ENCODE results near the gene ABCG2.

The ABCG2 gene

DNA sequence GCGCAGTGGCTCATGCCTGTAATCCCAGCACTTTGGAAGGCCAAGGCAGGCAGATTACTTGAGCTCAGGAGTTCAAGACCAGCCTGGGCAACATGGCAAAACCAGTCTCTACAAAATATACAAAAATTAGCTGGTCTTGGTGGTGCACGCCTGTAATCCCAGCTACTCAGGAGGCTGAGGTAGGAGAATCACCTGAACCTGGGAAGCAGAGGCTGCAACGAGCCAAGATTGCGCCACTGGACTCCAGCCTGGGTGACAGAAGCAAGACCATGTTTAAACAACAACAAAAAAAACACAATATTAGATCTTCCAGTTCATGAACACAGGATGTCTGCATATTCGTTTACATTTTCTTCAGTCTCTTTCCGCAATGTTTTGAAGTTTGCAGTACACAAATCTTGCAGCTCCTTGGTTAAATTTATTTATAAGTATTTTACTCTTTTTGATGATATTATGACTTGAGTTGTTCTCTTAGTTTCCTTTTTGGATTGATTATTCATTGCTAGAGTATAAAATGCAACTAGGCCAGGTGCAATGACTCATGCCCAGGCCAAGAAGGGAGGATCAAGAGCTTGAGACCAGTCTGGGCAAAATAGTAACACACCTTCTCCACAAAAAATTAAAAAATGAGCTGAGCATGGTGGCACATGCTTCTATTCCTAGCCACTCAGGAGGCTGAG is 30.4 kb upstream of the ABCG2 start:
- DNase-seq (ENCODE audit: low read depth): no peak
- no peak overlapping the region for H3K4me3 ChIP-seq (ENCODE audit: low read depth, low read length)
- no peak for TF ChIP-seq CTCF (IDR thresholded peaks at IDR 0.05; ENCODE audit: low read depth, low read length, missing control alignments)

GRCh38 chr4:88187766-88188165 is 29.3 kb upstream of the ABCG2 start:
- TF ChIP-seq CTCF (IDR thresholded peaks at IDR 0.05; ENCODE audit: low read depth, low read length, missing control alignments): no peak
- H3K4me3 ChIP-seq (ENCODE audit: low read depth, low read length): no peak overlapping the region
- no peak for DNase-seq (ENCODE audit: low read depth)

GRCh38 chr4:88185906-88186305 is 27.5 kb upstream of the ABCG2 start:
- TF ChIP-seq CTCF (IDR thresholded peaks at IDR 0.05; ENCODE audit: low read depth, low read length, missing control alignments): no peak
- no peak for DNase-seq (ENCODE audit: low read depth)
- H3K4me3 ChIP-seq (ENCODE audit: low read depth, low read length): no peak overlapping the region

GRCh38 chr4:88179261-88179660 is 20.8 kb upstream of the ABCG2 start:
- no peak overlapping the region for H3K4me3 ChIP-seq (ENCODE audit: low read depth, low read length)
- DNase-seq (ENCODE audit: low read depth): no peak
- TF ChIP-seq CTCF (IDR thresholded peaks at IDR 0.05; ENCODE audit: low read depth, low read length, missing control alignments): no peak

GRCh38 chr4:88178626-88179231 is 20.3 kb upstream of the ABCG2 start:
- H3K4me3 ChIP-seq (ENCODE audit: low read depth, low read length): no peak overlapping the region
- no peak for TF ChIP-seq CTCF (IDR thresholded peaks at IDR 0.05; ENCODE audit: low read depth, low read length, missing control alignments)
- DNase-seq (ENCODE audit: low read depth): no peak

DNA sequence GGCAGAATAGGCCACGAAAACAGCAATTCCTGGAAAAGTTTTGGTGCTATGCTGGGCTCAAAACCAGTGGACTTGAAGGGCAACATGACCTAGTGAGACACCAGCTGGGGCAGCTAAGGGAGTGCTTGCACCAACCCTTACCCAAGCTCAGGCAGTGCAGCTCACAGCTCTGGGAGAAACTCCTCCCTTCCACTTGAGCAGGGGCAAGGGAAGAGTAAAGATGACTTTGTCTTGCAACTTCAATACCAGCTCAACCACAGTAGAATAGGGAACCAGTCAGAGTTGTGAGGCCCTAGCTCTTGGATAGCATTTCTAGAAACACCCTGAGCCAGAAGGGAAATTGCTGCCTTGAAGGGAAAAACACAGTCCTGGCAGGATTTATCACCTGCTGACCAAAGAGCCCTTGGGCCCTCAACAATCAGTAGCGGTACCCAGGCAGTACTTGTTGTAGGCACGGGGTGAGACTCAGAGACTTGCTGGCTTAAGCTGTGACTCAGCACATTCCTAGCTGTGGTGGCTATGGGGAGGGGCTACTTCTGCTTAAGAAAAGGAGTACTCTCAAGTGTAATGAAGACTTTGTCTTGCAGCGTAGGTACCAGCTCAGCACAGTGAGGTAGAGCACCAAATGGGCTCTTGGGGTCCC is 19.7 kb upstream of the ABCG2 start:
- DNase-seq (ENCODE audit: low read depth): no peak

More for the DNA sequence above, 19.7 kb upstream of the ABCG2 start:
- H3K4me3 ChIP-seq (ENCODE audit: low read depth, low read length): no peak overlapping the region
- no peak for TF ChIP-seq CTCF (IDR thresholded peaks at IDR 0.05; ENCODE audit: low read depth, low read length, missing control alignments)

Measured in GM12864 (cell line).